PC-9 (cell line): ENCODE measurements around the gene HAUS5. TPM values are rescaled to one million over a fixed set of nuclear protein-coding genes. Genes with fewer than 3 reads are reported as not detected.
A peak's percentile ranks its signal among the peaks of the same experiment; 100 is the strongest.

Experiments used
- BruUV-seq: library from RNA; stranded (reverse); fragments of 400-500 nt; replicated peaks from 2 replicates; lab custom pipeline; 2021; lab: Mats Ljungman, UMichigan
- CTCF ChIA-PET: fragments of 300-600 bp; sonication (Branson Sonifier 250); formaldehyde crosslinking; loops from one replicate; lab custom pipeline; 2022; ENCODE audit warnings: antibody characterized with exemption; lab: Charles Lee
- POLR2A ChIA-PET: fragments of 300-600 bp; sonication (Branson Sonifier 250); formaldehyde crosslinking; loops from one replicate; lab custom pipeline; 2022; ENCODE audit warnings: antibody characterized with exemption; ENCODE audit not compliant: unreplicated experiment; lab: Charles Lee
- DNase-seq, 2 experiments: peaks; one replicate each; pipeline versions ENCODE4 v3.0.0 to v3.0.0-alpha.2; 2015 to 2022; ENCODE audit warnings: mixed read lengths in 1 of 2
- H2AFZ ChIP-seq: fragments of 200-600 bp; sonication (generic); 2 replicates; pipeline ENCODE4 v1.8.1; 2017; ENCODE audit warnings: antibody characterized with exemption
- H3F3A ChIP-seq: fragments of 200-600 bp; sonication (generic); 2 replicates; pipeline ENCODE4 v1.8.1; 2017; ENCODE audit warnings: antibody characterized with exemption, mild to moderate bottlenecking, low read depth; ENCODE audit not compliant: insufficient read depth
- H3K27ac ChIP-seq: fragments of 200-600 bp; sonication (generic); 2 replicates; pipeline ENCODE4 v1.6.1; 2016; ENCODE audit warnings: mixed run types
- H3K27me3 ChIP-seq: fragments of 200-600 bp; sonication (generic); 2 replicates; pipeline ENCODE4 v1.6.1; 2016; ENCODE audit warnings: low read depth, mixed run types; ENCODE audit not compliant: insufficient read depth
- H3K36me3 ChIP-seq: fragments of 200-600 bp; sonication (generic); 2 replicates; pipeline ENCODE4 v1.6.1; 2016; ENCODE audit warnings: low read depth, mixed run types
- H3K4me1 ChIP-seq: fragments of 200-600 bp; sonication (generic); replicated peaks from 2 replicates; pipeline ENCODE4 v1.6.1; 2016; ENCODE audit warnings: mixed run types; ENCODE audit not compliant: insufficient read depth
- H3K4me2 ChIP-seq: fragments of 200-600 bp; sonication (generic); 2 replicates; pipeline ENCODE4 v1.6.1; 2017; ENCODE audit warnings: mixed run types
- H3K4me3 ChIP-seq: fragments of 200-600 bp; sonication (generic); 2 replicates; pipeline ENCODE4 v1.6.1; 2016; ENCODE audit warnings: mixed run types
- H3K79me2 ChIP-seq: fragments of 200-600 bp; sonication (generic); 2 replicates; pipeline ENCODE4 v1.6.1; 2017; ENCODE audit warnings: low read depth, mixed run types
- H3K9me2 ChIP-seq: fragments of 200-600 bp; sonication (generic); 2 replicates; pipeline ENCODE4 v1.8.1; 2017; ENCODE audit warnings: mild to moderate bottlenecking; ENCODE audit not compliant: insufficient read depth
- H3K9me3 ChIP-seq: fragments of 200-600 bp; sonication (generic); 2 replicates; pipeline ENCODE4 v1.8.1; 2016; ENCODE audit warnings: low read depth; ENCODE audit not compliant: insufficient read depth
- H4K20me1 ChIP-seq: fragments of 200-600 bp; sonication (generic); 2 replicates; pipeline ENCODE4 v1.8.1; 2017; ENCODE audit not compliant: insufficient read depth
- CTCF ChIP-seq: fragments of 200-600 bp; sonication (generic); conservative IDR thresholded peaks from 2 replicates; pipeline ENCODE4 v1.6.1; 2017; ENCODE audit warnings: mixed run types, antibody characterized with exemption, mild to moderate bottlenecking, moderate library complexity
- EZH2 ChIP-seq: fragments of 200-600 bp; sonication (generic); IDR thresholded peaks from 2 replicates; pipeline ENCODE4 v1.8.0; 2017; ENCODE audit warnings: antibody characterized with exemption, low read depth
- intact Hi-C: fragments of 100-400 bp; cut with micrococcal nuclease; formaldehyde crosslinking; loops from one replicate; pipeline ENCODE4 v1.10.0; 2022; ENCODE audit not compliant: unreplicated experiment
- total RNA-seq: library from RNA; stranded (reverse); gene quantifications from 2 replicates; pipeline ENCODE4 v1.2.3, GENCODE V29; 2021

HAUS5 gene
- total RNA-seq, 1 experiment from 2014 or later = 21.7 TPM

GRCh38 chr19:35670686-35671085, 58.2 kb downstream of the HAUS5 start:
- no peak for DNase-seq
- Histone ChIP-seq H3F3A (peaks cover 6% of the 10 kb centered on the region; the same call in 1 of the 2 replicates), H3K9me3 (no peaks in the 10 kb centered on the region), H3K4me1 (peaks cover 6% of the 10 kb centered on the region; the same call in 1 of the 2 replicates), H2AFZ (no peak overlapping the region), H4K20me1 (no peaks in the 10 kb centered on the region), H3K27me3 (peaks cover 19% of the 10 kb centered on the region), H3K9me2 (no peaks in the 10 kb centered on the region), H3K79me2 (no peaks in the 10 kb centered on the region), H3K36me3 (no peaks in the 10 kb centered on the region), H3K27ac (no peak overlapping the region), H3K4me2 (no peak overlapping the region), H3K4me3 (no peak overlapping the region)
- CTCF ChIA-PET = no interaction called here
- BruUV-seq = no TSS peak
- TF ChIP-seq EZH2 (no peak), CTCF (no peak)
- POLR2A ChIA-PET = no interaction called here
- intact Hi-C loops = no loop called here

GRCh38 chr19:35671818-35672217, 59.3 kb downstream of the HAUS5 start:
- Histone ChIP-seq H3K27ac (no peak overlapping the region), H3K9me2 (no peaks in the 10 kb centered on the region), H3K4me2 (no peak overlapping the region), H3K4me3 (no peak overlapping the region), H3K36me3 (no peaks in the 10 kb centered on the region), H3K4me1 (peaks cover 6% of the 10 kb centered on the region; the same call in 1 of the 2 replicates), H3K79me2 (no peaks in the 10 kb centered on the region), H3F3A (peaks cover 6% of the 10 kb centered on the region; the same call in 1 of the 2 replicates), H3K27me3 (peaks cover 19% of the 10 kb centered on the region), H4K20me1 (no peaks in the 10 kb centered on the region), H2AFZ (no peak overlapping the region), H3K9me3 (no peaks in the 10 kb centered on the region)
- ChIA-PET POLR2A (interaction anchor here (0.5 kb wide), 1 partner anchor 367 kb away, joined by 4 read pairs; no protein-coding TSS in a partner anchor), CTCF (no interaction called here)
- intact Hi-C loops = no loop called here
- TF ChIP-seq EZH2 (no peak), CTCF (no peak)
- no TSS peak for BruUV-seq
- DNase-seq = peak in 1 of 2 experiments; percentile 78

GRCh38 chr19:35673121-35673804, 60.7 kb downstream of the HAUS5 start:
- Histone ChIP-seq H3K9me3 (no peaks in the 10 kb centered on the region), H3K9me2 (no peaks in the 10 kb centered on the region), H3K4me2 (peak overlapping the region; percentile 79), H4K20me1 (no peaks in the 10 kb centered on the region), H3F3A (peaks cover 6% of the 10 kb centered on the region; the same call in 1 of the 2 replicates), H3K4me1 (peaks cover 6% of the 10 kb centered on the region; the same call in 1 of the 2 replicates), H3K27ac (no peak overlapping the region), H2AFZ (peak overlapping the region; percentile 72; the same call in 1 of the 2 replicates), H3K4me3 (peak overlapping the region; percentile 43; the same call in 1 of the 2 replicates), H3K27me3 (peaks cover 19% of the 10 kb centered on the region), H3K79me2 (no peaks in the 10 kb centered on the region), H3K36me3 (no peaks in the 10 kb centered on the region)
- ChIA-PET POLR2A (interaction anchor here (0.6 to 0.7 kb wide), 4 partner anchors 11 to 246 kb away, joined by 3 to 5 read pairs (median 4); no protein-coding TSS in a partner anchor), CTCF (interaction anchor here (0.6 to 1.0 kb wide), 4 partner anchors 9 to 1441 kb away, joined by 3 to 7 read pairs (median 4); no protein-coding TSS in a partner anchor)
- BruUV-seq = no TSS peak
- intact Hi-C loops = no loop called here
- TF ChIP-seq CTCF (no peak), EZH2 (no peak)
- DNase-seq = peak in 1 of 2 experiments; percentile 59

Other genes starting within 250 kb of the HAUS5 start
- not detected in 2 replicates for gene GPR42, start 241.7 kb upstream of the HAUS5 start, total RNA-seq
- not detected in 2 replicates for gene FFAR2, start 164.5 kb upstream of the HAUS5 start, total RNA-seq
- not detected in 2 replicates for gene KRTDAP, start 122.3 kb upstream of the HAUS5 start, total RNA-seq
- 135 and 144 TPM in 2 replicates for gene DMKN, start 99.1 kb upstream of the HAUS5 start, total RNA-seq
- 0.76 and 0.88 TPM in 2 replicates for gene SBSN, start 84.4 kb upstream of the HAUS5 start, total RNA-seq
- gene GAPDHS, start 79.3 kb upstream of the HAUS5 start, total RNA-seq = not detected in 2 replicates
- gene TMEM147, start 67.1 kb upstream of the HAUS5 start, total RNA-seq = 82.6 and 95.9 TPM in 2 replicates
- not detected in 2 replicates for gene ATP4A, start 49.1 kb upstream of the HAUS5 start, total RNA-seq
- gene PMIS2, start 26.6 kb upstream of the HAUS5 start, total RNA-seq = not detected in 2 replicates
- 110 and 153 TPM in 2 replicates for gene RBM42, start 16.3 kb downstream of the HAUS5 start, total RNA-seq
- 1.8 and 2.1 TPM in 2 replicates for gene ETV2, start 29.0 kb downstream of the HAUS5 start, total RNA-seq
- gene COX6B1, start 35.6 kb downstream of the HAUS5 start, total RNA-seq = 441 and 489 TPM in 2 replicates
- gene UPK1A, start 53.8 kb downstream of the HAUS5 start, total RNA-seq = 0.65 and 1.6 TPM in 2 replicates
- gene ZBTB32, start 91.8 kb downstream of the HAUS5 start, total RNA-seq = not detected in 2 replicates
- gene KMT2B, start 105.3 kb downstream of the HAUS5 start, total RNA-seq = 32.2 and 44.2 TPM in 2 replicates
- gene IGFLR1, start 129.7 kb downstream of the HAUS5 start, total RNA-seq = 8.6 and 9.7 TPM in 2 replicates
- gene U2AF1L4, start 132.7 kb downstream of the HAUS5 start, total RNA-seq = 13.9 and 14.3 TPM in 2 replicates
- gene PSENEN, start 132.9 kb downstream of the HAUS5 start, total RNA-seq = 106 and 130 TPM in 2 replicates
- 9.4 and 17.0 TPM in 2 replicates for gene LIN37, start 135.8 kb downstream of the HAUS5 start, total RNA-seq
- 2.5 and 2.7 TPM in 2 replicates for gene HSPB6, start 144.3 kb downstream of the HAUS5 start, total RNA-seq
- gene PROSER3, start 145.4 kb downstream of the HAUS5 start, total RNA-seq = 38.0 and 52.2 TPM in 2 replicates
- gene ARHGAP33, start 162.8 kb downstream of the HAUS5 start, total RNA-seq = 17.4 and 21.3 TPM in 2 replicates
- not detected in 2 replicates for gene PRODH2, start 200.1 kb downstream of the HAUS5 start, total RNA-seq
- gene NPHS1, start 239.8 kb downstream of the HAUS5 start, total RNA-seq = not detected in 2 replicates
- not detected in 2 replicates for gene KIRREL2, start 244.2 kb downstream of the HAUS5 start, total RNA-seq